Measurements from ENCODE around the gene PHETA1. TPM values are rescaled to one million over a fixed set of nuclear protein-coding genes. Genes with fewer than 3 reads are reported as not detected.

PHETA1 gene
- total and polyA plus RNA-seq, 12 donors: 11.9 to 41.6 (median 18.6) TPM

- 76 to 82% methylated on average over 5 of the region's 5 CpGs for WGBS, 2 donors
- intact Hi-C loops (cut with DNase I): loop anchor here in 9 of 10 donors (2.0 to 10.0 kb wide), 7 partner anchors 288 to 420 kb away; no protein-coding TSS in a partner anchor
- H3K9me3 ChIP-seq: no peaks in the 10 kb centered on the region
- H3K27me3 ChIP-seq: peaks cover 0 to 9% (median 0%) of the 10 kb centered on the region in 7 donors
- no peak for TF ChIP-seq CTCF (IDR thresholded peaks at IDR 0.05)
- H3K36me3 ChIP-seq: no peaks in the 10 kb centered on the region
- peaks cover 0 to 9% (median 0%) of the 10 kb centered on the region in 9 donors for H3K4me1 ChIP-seq
- ATAC-seq (no peak), DNase-seq (no peak)
- H3K4me3 ChIP-seq: no peak overlapping the region
- no peak overlapping the region for H3K27ac ChIP-seq
These were observed 56.2 kb downstream of the PHETA1 start for GRCh38 chr12:111312708-111313107.

GRCh38 chr12:111312016-111312415 is 56.9 kb downstream of the PHETA1 start:
- Histone ChIP-seq H3K36me3 (no peaks in the 10 kb centered on the region), H3K27me3 (peaks cover 0 to 9% (median 0%) of the 10 kb centered on the region in 7 donors)
- WGBS, 2 donors: 89 to 90% methylated on average over 13 of the region's 13 CpGs

GRCh38 chr12:111311011-111311410 is 57.9 kb downstream of the PHETA1 start:
- DNase-seq: no peak
- no peak for TF ChIP-seq CTCF (IDR thresholded peaks at IDR 0.05)
- Histone ChIP-seq H3K36me3 (no peaks in the 10 kb centered on the region), H3K27ac (no peak overlapping the region), H3K4me3 (no peak overlapping the region), H3K4me1 (peaks cover 0 to 9% (median 0%) of the 10 kb centered on the region in 9 donors), H3K9me3 (peaks cover 0 to 15% (median under 1%) of the 10 kb centered on the region in 11 donors), H3K27me3 (peaks cover 0 to 9% (median 0%) of the 10 kb centered on the region in 7 donors)
- 74 to 87% methylated on average over 4 of the region's 4 CpGs for WGBS, 2 donors
- intact Hi-C loops (cut with DNase I): loop anchor here in 9 of 10 donors (5.0 to 10.0 kb wide), 5 partner anchors 289 to 419 kb away; no protein-coding TSS in a partner anchor
- no peak for ATAC-seq

More at GRCh38 chr12:111312016-111312415, 56.9 kb downstream of the PHETA1 start:
- ATAC-seq (no peak), DNase-seq (no peak)
- no peak overlapping the region for H3K4me3 ChIP-seq
- no peak overlapping the region for H3K27ac ChIP-seq
- peaks cover 0 to 9% (median 0%) of the 10 kb centered on the region in 9 donors for H3K4me1 ChIP-seq
- intact Hi-C loops (cut with DNase I): loop anchor here in 9 of 10 donors (2.0 to 10.0 kb wide), 7 partner anchors 287 to 420 kb away; no protein-coding TSS in a partner anchor
- TF ChIP-seq CTCF (IDR thresholded peaks at IDR 0.05): no peak
- H3K9me3 ChIP-seq: peaks cover 0 to 5% (median 0%) of the 10 kb centered on the region in 11 donors

Other genes with a start within 250 kb of the PHETA1 start
- gene SH2B3, start 36.8 kb upstream of the PHETA1 start, total RNA-seq: 10 to 100 TPM; 29.8 to 61.4 (median 39.0) TPM
- gene SH2B3, start 36.8 kb upstream of the PHETA1 start, polyA plus RNA-seq: 10 to 100 TPM in 1 of 2 donors, 1 to 10 TPM in 1; 9.9 to 11.5 TPM
- gene ATXN2, start 230.2 kb upstream of the PHETA1 start, total RNA-seq: 10 to 100 TPM; 47.9 to 69.9 (median 55.2) TPM
- gene ATXN2, start 230.2 kb upstream of the PHETA1 start, polyA plus RNA-seq: 10 to 100 TPM; 18.8 to 49.4 TPM

All from heart right ventricle (tissue), 16 donors.